Measurements from ENCODE around the gene CBFA2T2. TPM values are rescaled to one million over a fixed set of nuclear protein-coding genes. Genes with fewer than 3 reads are reported as not detected.
"Not testable (repeated sequence)": the region's sequence is repeated elsewhere in the genome, so short reads cannot be mapped to it uniquely, and the experiment has no call there.

CBFA2T2 gene
- total and polyA plus RNA-seq, 2 of the 4 experiments (the other 2 are of a cell fraction), result 3.8 to 6.2 TPM

DNA sequence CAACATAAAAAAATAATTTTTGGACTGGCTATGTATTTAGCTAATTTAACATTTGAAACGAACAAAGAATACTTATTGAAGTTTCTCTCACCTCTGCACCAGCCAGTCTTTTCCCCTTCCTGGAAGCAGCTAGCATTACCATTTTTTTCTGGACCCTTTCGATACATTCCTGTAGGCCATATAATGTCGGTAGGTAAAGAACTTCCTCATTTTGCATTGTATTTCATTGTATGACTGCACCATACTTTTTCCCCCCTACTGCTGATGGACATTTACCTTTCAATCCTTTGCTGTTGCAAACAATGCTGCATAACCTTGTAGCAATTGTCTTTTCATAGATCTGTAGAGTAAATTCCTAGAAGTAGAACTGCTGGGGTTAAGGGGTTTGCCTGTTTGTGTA lies 17.6 kb downstream of the CBFA2T2 start:
- Histone ChIP-seq H3K4me2 (ENCODE audit: low read depth, low read length) (no peak overlapping the region), H3K79me1 (ENCODE audit: low read depth in 1 of 2, low read length in 2 of 2) (peaks cover 22 to 49% of the 10 kb centered on the region in 2 experiments), H2BK15ac (ENCODE audit: low read depth, low read length) (no peak overlapping the region), H3K9me1 (ENCODE audit: insufficient read depth, low read length) (0 out of 2 replicates have a peak, but pooled peaks cover 2% of the 10 kb centered on the region), H3K23ac (ENCODE audit: low read depth, low read length) (no peak overlapping the region), H3K9me3 (ENCODE audit: control insufficient read depth, insufficient read depth, low read length) (no peaks in the 10 kb centered on the region), H4K8ac (ENCODE audit: low read depth in 2 of 2, low read length in 2 of 2) (no peak overlapping the region), H3K9ac (ENCODE audit: low read depth, low read length) (no peak overlapping the region), H4K20me1 (ENCODE audit: insufficient read depth, low read length) (peaks cover 12% of the 10 kb centered on the region; the same call in 1 of the 2 replicates), H2BK20ac (ENCODE audit: low read depth, low read length) (no peak overlapping the region), H3K4me1 (ENCODE audit: control insufficient read depth, insufficient read depth, low read length) (no peaks in the 10 kb centered on the region), H2BK5ac (ENCODE audit: low read depth, low read length, poor library complexity, severe bottlenecking) (no peak overlapping the region), H3K14ac (replicated peaks; ENCODE audit: low read depth, low read length) (no peak overlapping the region), H2BK120ac (ENCODE audit: low read depth, low read length) (no peak overlapping the region), H4K5ac (ENCODE audit: low read depth, low read length) (no peak overlapping the region), H4K91ac (ENCODE audit: insufficient read depth, low read depth, low read length) (no peak overlapping the region), H2AK9ac (replicated peaks; ENCODE audit: low read depth, low read length, poor library complexity) (no peak overlapping the region), H3K18ac (ENCODE audit: low read depth, low read length) (no peak overlapping the region), H3K56ac (ENCODE audit: extremely low read depth, insufficient read depth, low read length) (no peak overlapping the region), H3K36me3 (ENCODE audit: control insufficient read depth, insufficient read depth, low read length) (0 out of 2 replicates have a peak, but pooled peaks cover 1% of the 10 kb centered on the region), H2AFZ (replicated peaks; ENCODE audit: low read length, poor library complexity) (no peak overlapping the region), H3K27ac (ENCODE audit: insufficient read depth, low read length) (no peak overlapping the region), H3K27me3 (ENCODE audit: control insufficient read depth, insufficient read depth, low read length) (no peaks in the 10 kb centered on the region), H2AK5ac (ENCODE audit: low read depth, low read length) (no peak overlapping the region), H3K4ac (ENCODE audit: low read depth, low read length) (no peak overlapping the region), H3K4me3 (ENCODE audit: insufficient read depth, low read depth, low read length) (no peak overlapping the region)
- ATAC-seq (ENCODE audit: low read depth) (no peak), DNase-seq (no peak)
- no TSS peak for BruUV-seq (replicated peaks)
- in situ Hi-C loops (cut with MboI; ENCODE audit: low sequenced_read_pairs) (no loop called here), intact Hi-C loops (cut with micrococcal nuclease) (no loop called here), dilution Hi-C loops (cut with HindIII; ENCODE audit: low sequenced_read_pairs, unreplicated experiment) (no loop called here)
- WGBS, 2 experiments (ENCODE audit: extremely low coverage in 2 of 2, insufficient read length in 1 of 2), result 90% methylated on average over 2 of the region's 3 CpGs; no CpG with 5 or more reads in 1 of the 2 experiments
- CTCF ChIA-PET, result interaction anchor here (0.7 kb wide), 1 partner anchor 8 kb away, joined by 3 read pairs; no protein-coding TSS in a partner anchor
- POLR2A ChIA-PET (ENCODE audit: unreplicated experiment), result no interaction called here
- TF ChIP-seq RAD21 (IDR thresholded peaks at IDR 0.05; ENCODE audit: low read length) (no peak), FOS (IDR thresholded peaks at IDR 0.05; ENCODE audit: low read depth, low read length) (no peak)

DNA sequence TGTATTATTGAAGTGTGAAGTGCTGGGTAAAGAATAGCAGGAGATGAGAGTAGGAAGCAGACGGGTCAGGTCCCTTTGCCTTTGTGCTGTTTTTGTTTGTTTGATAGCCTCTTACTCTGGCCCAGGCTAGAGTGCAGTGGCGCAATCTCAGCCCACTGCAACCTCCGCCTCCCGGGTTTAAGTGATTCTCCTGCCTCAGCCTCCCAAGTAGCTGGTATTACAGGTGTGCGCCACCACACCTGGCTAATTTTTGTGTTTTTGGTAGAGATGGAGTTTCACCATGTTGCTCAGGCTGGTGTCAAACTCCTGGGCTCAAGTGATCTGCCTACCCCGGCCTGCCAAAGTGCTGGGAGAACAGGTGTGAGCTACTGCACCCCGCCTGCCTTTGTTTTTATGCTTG lies 18.1 kb downstream of the CBFA2T2 start:
- H4K20me1 ChIP-seq (ENCODE audit: insufficient read depth, low read length), result peaks cover 12% of the 10 kb centered on the region; the same call in 1 of the 2 replicates
- H3K27me3 ChIP-seq (ENCODE audit: control insufficient read depth, insufficient read depth, low read length); H4K91ac ChIP-seq (ENCODE audit: insufficient read depth, low read depth, low read length); H3K23ac ChIP-seq (ENCODE audit: low read depth, low read length); H3K4me3 ChIP-seq (ENCODE audit: insufficient read depth, low read depth, low read length); DNase-seq; H2BK20ac ChIP-seq (ENCODE audit: low read depth, low read length); in situ Hi-C loops (cut with MboI; ENCODE audit: low sequenced_read_pairs); H3K9me3 ChIP-seq (ENCODE audit: control insufficient read depth, insufficient read depth, low read length); H3K14ac ChIP-seq (replicated peaks; ENCODE audit: low read depth, low read length); H3K4me1 ChIP-seq (ENCODE audit: control insufficient read depth, insufficient read depth, low read length); H3K4me2 ChIP-seq (ENCODE audit: low read depth, low read length); H2BK5ac ChIP-seq (ENCODE audit: low read depth, low read length, poor library complexity, severe bottlenecking); dilution Hi-C loops (cut with HindIII; ENCODE audit: low sequenced_read_pairs, unreplicated experiment); H2AK9ac ChIP-seq (replicated peaks; ENCODE audit: low read depth, low read length, poor library complexity); CTCF ChIA-PET; H2AFZ ChIP-seq (replicated peaks; ENCODE audit: low read length, poor library complexity); intact Hi-C loops (cut with micrococcal nuclease); H3K56ac ChIP-seq (ENCODE audit: extremely low read depth, insufficient read depth, low read length); POLR2A ChIA-PET (ENCODE audit: unreplicated experiment); H4K5ac ChIP-seq (ENCODE audit: low read depth, low read length); H3K9me1 ChIP-seq (ENCODE audit: insufficient read depth, low read length); BruUV-seq (replicated peaks); H3K9ac ChIP-seq (ENCODE audit: low read depth, low read length); H3K4ac ChIP-seq (ENCODE audit: low read depth, low read length); H3K18ac ChIP-seq (ENCODE audit: low read depth, low read length); H2BK120ac ChIP-seq (ENCODE audit: low read depth, low read length); H4K8ac ChIP-seq (ENCODE audit: low read depth in 2 of 2, low read length in 2 of 2); H2AK5ac ChIP-seq (ENCODE audit: low read depth, low read length); ATAC-seq (ENCODE audit: low read depth); H3K27ac ChIP-seq (ENCODE audit: insufficient read depth, low read length); H3K36me3 ChIP-seq (ENCODE audit: control insufficient read depth, insufficient read depth, low read length); H2BK15ac ChIP-seq (ENCODE audit: low read depth, low read length): not testable (repeated sequence)
- WGBS, 2 experiments (ENCODE audit: extremely low coverage in 2 of 2, insufficient read length in 1 of 2), result 100% methylated on average over 1 of the region's 7 CpGs; no CpG with 5 or more reads in 1 of the 2 experiments
- H3K79me1 ChIP-seq (ENCODE audit: low read depth in 1 of 2, low read length in 2 of 2), result peaks cover 22 to 54% of the 10 kb centered on the region in 2 experiments

All from IMR-90 (cell line).